Activated CD4-positive, alpha-beta memory T cell treated with anti-CD3 and anti-CD28 coated beads, Interleukin-2, amount 10 ng/mL, durations not matched to agents 7 days and 5 days (primary cell): ENCODE measurements around the gene EPHB2. TPM values are rescaled to one million over a fixed set of nuclear protein-coding genes. Genes with fewer than 3 reads are reported as not detected.

ENCODE experiments used
- CTCF ChIA-PET: fragments of 350-600 bp; sonication (Branson Sonifier 250); formaldehyde crosslinking; loops from one replicate; lab custom pipeline; 2021; ENCODE audit warnings: antibody characterized with exemption, inconsistent platforms; lab: Charles Lee
- POLR2A ChIA-PET: fragments of 350-600 bp; sonication (Branson Sonifier 250); formaldehyde crosslinking; loops from one replicate; lab custom pipeline; 2021; ENCODE audit warnings: antibody characterized with exemption; lab: Charles Lee
- DNase-seq: peaks from one replicate; pipeline ENCODE4 v3.0.0-alpha.2; 2020
- H3K27ac Mint-ChIP-seq: one replicate; pipeline ENCODE4 v1.8.0; 2021; ENCODE audit warnings: mild to moderate bottlenecking, mixed read lengths
- H3K27me3 Mint-ChIP-seq: one replicate; pipeline ENCODE4 v1.8.0; 2021; ENCODE audit warnings: mixed read lengths
- H3K36me3 Mint-ChIP-seq: one replicate; pipeline ENCODE4 v1.8.0; 2021; ENCODE audit warnings: low read depth, mixed read lengths
- H3K4me1 Mint-ChIP-seq: one replicate; pipeline ENCODE4 v1.8.0; 2021; ENCODE audit warnings: mixed read lengths
- H3K4me3 Mint-ChIP-seq: one replicate; pipeline ENCODE4 v1.8.0; 2021; ENCODE audit warnings: mild to moderate bottlenecking, mixed read lengths
- H3K9me3 Mint-ChIP-seq: one replicate; pipeline ENCODE4 v1.8.0; 2021; ENCODE audit warnings: mixed read lengths
- total RNA-seq, 2 experiments: library from RNA; stranded (reverse); gene quantifications; one replicate each; pipeline ENCODE4 v1.2.3, GENCODE V29; 2021

Gene EPHB2
- total RNA-seq, 2 experiments from 2014 or later = not detected

GRCh38 chr1:22860883-22861385 lies 150.3 kb downstream of the EPHB2 start:
- Mint-ChIP-seq H3K9me3 (no peaks in the 10 kb centered on the region), H3K36me3 (no peaks in the 10 kb centered on the region), H3K27me3 (peaks cover 1% of the 10 kb centered on the region), H3K27ac (no peak overlapping the region), H3K4me1 (no peaks in the 10 kb centered on the region), H3K4me3 (no peak overlapping the region)
- DNase-seq = no peak
- ChIA-PET CTCF (interaction anchor here (1.3 kb wide), 1 partner anchor 24 kb away, joined by 4 read pairs; no protein-coding TSS in a partner anchor), POLR2A (no interaction called here)

DNA sequence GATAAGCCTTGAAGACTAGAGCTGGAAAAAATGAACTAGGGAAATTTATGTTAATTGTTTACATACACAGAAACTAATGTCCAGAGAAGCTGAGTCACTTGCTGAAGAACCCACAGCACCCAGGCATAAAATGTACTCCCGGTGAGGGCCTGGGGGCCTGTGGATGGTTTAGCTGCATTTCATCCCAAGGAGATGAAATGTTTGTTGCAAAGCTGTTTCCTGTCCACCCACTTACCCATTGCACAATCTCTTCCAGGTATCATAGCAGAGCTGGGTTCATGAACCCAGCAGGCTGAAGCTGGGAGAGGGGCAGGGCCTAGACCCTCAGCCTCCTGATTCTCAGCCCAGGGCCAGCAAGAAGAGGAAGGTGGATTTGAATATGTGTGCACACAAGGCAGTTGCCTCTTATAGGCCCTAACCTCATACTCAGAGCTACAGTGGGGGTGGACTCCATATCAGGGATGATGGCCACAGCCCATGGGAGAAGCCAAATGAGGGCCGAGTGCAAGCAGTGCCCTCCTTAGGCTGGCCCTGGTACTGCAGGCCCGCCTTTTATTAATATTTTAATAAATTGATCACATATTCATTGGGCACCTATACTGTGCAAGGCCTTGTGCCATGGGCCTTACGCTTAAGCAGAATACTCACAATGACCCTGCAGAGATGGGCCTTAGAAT lies 151.3 kb downstream of the EPHB2 start:
- CTCF ChIA-PET = interaction anchor here (0.7 to 1.3 kb wide), 3 partner anchors 23 to 157 kb away, joined by 3 to 5 read pairs (median 4); no protein-coding TSS in a partner anchor
- Mint-ChIP-seq H3K27me3 (peaks cover 5% of the 10 kb centered on the region), H3K27ac (no peak overlapping the region), H3K4me1 (no peaks in the 10 kb centered on the region), H3K4me3 (no peak overlapping the region), H3K9me3 (no peaks in the 10 kb centered on the region), H3K36me3 (no peaks in the 10 kb centered on the region)
- POLR2A ChIA-PET = no interaction called here
- DNase-seq = no peak

DNA sequence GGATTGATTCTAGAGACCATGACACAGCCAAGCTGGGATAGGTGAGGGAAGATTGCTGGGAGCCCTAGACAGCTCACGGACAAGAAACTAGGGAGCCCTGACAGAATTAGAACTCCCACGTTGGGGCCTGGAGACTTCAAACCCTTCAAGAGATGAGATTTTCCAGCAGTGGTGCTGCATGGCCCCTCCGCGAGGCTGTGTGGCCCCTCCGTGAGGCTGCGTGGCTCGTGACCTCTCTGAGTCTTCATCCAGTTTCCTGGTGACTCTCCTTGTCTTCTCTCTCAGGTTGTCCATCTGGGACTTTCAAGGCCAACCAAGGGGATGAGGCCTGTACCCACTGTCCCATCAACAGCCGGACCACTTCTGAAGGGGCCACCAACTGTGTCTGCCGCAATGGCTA lies 152.1 kb downstream of the EPHB2 start:
- Mint-ChIP-seq H3K9me3 (no peaks in the 10 kb centered on the region), H3K36me3 (no peaks in the 10 kb centered on the region), H3K27me3 (peaks cover 8% of the 10 kb centered on the region), H3K4me1 (no peaks in the 10 kb centered on the region), H3K27ac (no peak overlapping the region), H3K4me3 (no peak overlapping the region)
- ChIA-PET POLR2A (no interaction called here), CTCF (no interaction called here)
- DNase-seq = no peak

- Mint-ChIP-seq H3K4me1 (no peaks in the 10 kb centered on the region), H3K4me3 (no peak overlapping the region), H3K36me3 (no peaks in the 10 kb centered on the region), H3K27ac (no peak overlapping the region), H3K27me3 (peaks cover 9% of the 10 kb centered on the region), H3K9me3 (no peaks in the 10 kb centered on the region)
- ChIA-PET POLR2A (no interaction called here), CTCF (no interaction called here)
- no peak for DNase-seq
Observed at GRCh38 chr1:22863766-22864165, 153.1 kb downstream of the EPHB2 start.

DNA sequence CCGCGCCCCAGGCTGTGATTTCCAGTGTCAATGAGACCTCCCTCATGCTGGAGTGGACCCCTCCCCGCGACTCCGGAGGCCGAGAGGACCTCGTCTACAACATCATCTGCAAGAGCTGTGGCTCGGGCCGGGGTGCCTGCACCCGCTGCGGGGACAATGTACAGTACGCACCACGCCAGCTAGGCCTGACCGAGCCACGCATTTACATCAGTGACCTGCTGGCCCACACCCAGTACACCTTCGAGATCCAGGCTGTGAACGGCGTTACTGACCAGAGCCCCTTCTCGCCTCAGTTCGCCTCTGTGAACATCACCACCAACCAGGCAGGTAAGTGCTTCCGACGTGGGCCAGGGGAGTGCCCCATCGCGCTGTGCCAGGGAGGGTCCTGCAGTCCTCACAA lies 154.2 kb downstream of the EPHB2 start:
- Mint-ChIP-seq H3K27me3 (peaks cover 9% of the 10 kb centered on the region), H3K36me3 (no peaks in the 10 kb centered on the region), H3K27ac (no peak overlapping the region), H3K4me1 (no peaks in the 10 kb centered on the region), H3K9me3 (no peaks in the 10 kb centered on the region), H3K4me3 (no peak overlapping the region)
- ChIA-PET CTCF (no interaction called here), POLR2A (no interaction called here)
- no peak for DNase-seq

DNA sequence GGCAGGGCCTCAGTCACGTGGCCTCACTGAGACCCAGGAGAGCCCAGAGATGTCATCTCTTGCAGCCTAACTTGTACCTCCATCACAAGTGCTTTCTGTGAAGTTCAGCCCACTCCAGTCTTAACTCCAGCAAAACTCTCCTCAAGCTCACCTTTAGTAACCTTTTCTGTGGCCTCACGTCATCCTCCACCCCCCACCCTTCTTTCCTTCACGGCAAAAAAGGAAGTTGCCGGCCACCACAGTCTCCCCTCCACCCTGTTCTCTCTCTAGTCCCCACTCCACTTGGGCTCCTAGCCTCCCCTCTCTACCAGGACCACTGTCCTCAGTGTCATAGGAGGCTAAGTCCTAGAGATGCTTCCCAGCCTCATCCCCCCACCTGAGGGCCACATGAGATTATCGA lies 155.1 kb downstream of the EPHB2 start:
- Mint-ChIP-seq H3K27ac (no peak overlapping the region), H3K4me3 (no peak overlapping the region), H3K4me1 (no peaks in the 10 kb centered on the region), H3K36me3 (no peaks in the 10 kb centered on the region), H3K9me3 (no peaks in the 10 kb centered on the region), H3K27me3 (peaks cover 9% of the 10 kb centered on the region)
- DNase-seq = no peak
- ChIA-PET CTCF (no interaction called here), POLR2A (no interaction called here)

DNA sequence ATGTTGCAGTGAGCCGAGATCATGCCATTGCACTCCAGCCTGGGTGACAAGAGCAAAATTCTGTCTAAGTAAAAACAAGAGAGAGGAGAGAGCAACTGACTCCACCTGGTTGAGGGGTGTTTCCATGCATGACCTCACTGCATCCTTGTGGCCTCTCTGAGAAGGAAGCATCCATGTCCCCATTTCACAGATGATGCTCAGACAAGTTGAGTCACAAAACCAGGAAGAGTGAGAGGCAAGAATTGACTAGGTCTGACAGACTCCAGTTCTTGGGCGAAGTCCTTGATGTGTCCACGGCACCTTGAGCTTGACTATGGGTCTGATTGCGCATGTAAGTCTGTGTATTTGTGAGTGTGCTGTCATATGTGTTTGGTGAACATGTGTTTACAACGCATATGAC lies 156.2 kb downstream of the EPHB2 start:
- no peak for DNase-seq
- no peaks in the 10 kb centered on the region for H3K9me3 Mint-ChIP-seq
- H3K4me1 Mint-ChIP-seq = no peaks in the 10 kb centered on the region
- H3K4me3 Mint-ChIP-seq = no peak overlapping the region
- no peaks in the 10 kb centered on the region for H3K36me3 Mint-ChIP-seq
- peaks cover 9% of the 10 kb centered on the region for H3K27me3 Mint-ChIP-seq
- CTCF ChIA-PET = no interaction called here
- no peak overlapping the region for H3K27ac Mint-ChIP-seq
- POLR2A ChIA-PET = no interaction called here

- CTCF ChIA-PET = no interaction called here
- Mint-ChIP-seq H3K36me3 (no peaks in the 10 kb centered on the region), H3K27ac (no peak overlapping the region), H3K4me1 (no peaks in the 10 kb centered on the region), H3K9me3 (no peaks in the 10 kb centered on the region), H3K27me3 (peaks cover 15% of the 10 kb centered on the region), H3K4me3 (no peak overlapping the region)
- POLR2A ChIA-PET = no interaction called here
- DNase-seq = no peak
Observed at GRCh38 chr1:22868331-22868730, 157.7 kb downstream of the EPHB2 start.

DNA sequence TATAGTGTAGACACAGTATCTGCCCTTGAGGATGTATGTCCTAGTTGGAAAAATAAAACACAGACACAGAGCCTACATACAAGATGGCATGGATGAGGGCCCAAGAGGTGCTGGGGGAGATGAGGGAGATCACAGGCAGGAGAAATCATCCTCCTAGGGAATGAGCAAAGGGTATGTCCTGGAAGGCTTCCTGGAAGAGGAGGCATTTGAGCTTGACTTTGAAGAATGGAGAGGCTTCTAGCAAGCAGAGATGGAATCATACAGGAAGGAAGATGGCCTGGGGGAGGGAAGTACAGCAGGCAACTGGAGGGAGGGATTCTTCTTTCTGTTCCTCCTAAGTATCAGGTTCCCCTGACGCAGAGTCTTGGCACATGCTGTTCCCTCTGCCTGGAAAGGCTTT lies 158.7 kb downstream of the EPHB2 start:
- Mint-ChIP-seq H3K4me1 (no peaks in the 10 kb centered on the region), H3K9me3 (no peaks in the 10 kb centered on the region), H3K27me3 (peaks cover 15% of the 10 kb centered on the region), H3K36me3 (no peaks in the 10 kb centered on the region), H3K27ac (no peak overlapping the region), H3K4me3 (no peak overlapping the region)
- no peak for DNase-seq
- CTCF ChIA-PET = no interaction called here
- POLR2A ChIA-PET = no interaction called here

DNA sequence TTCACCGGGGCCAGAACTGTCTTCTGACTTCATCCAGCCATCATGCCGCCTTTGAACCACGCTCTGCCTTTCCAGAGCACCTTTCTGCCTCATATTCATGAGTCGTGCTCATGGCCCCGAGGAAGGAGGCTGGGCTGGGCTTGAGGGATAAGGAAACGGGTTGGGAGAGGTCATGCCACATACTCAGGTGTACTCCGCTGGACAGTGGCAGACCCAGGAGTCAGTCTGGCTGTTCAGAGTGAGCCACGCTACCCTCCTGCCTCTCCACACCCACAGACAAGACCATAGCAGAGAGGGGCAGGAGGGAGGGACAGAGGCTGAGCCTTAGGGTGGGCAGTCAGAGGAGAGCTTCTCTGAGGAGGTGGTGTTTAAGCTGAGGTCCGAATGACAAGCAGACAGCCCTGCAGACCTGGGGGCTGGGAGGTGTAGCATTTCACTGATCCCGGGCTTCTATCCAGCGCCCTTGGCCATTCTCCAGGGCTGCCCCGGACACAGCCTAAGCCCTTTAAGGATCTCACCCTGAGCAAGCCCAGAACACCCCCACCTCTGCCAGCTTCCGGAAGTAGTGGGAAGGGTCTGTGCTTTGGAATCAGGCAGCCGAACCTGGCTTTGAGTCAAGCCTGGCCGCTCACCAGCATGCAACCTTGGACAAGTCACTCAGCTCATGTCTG lies 159.7 kb downstream of the EPHB2 start:
- DNase-seq = no peak
- POLR2A ChIA-PET = no interaction called here
- CTCF ChIA-PET = no interaction called here
- H3K36me3 Mint-ChIP-seq = no peaks in the 10 kb centered on the region
- H3K27ac Mint-ChIP-seq = no peak overlapping the region
- H3K9me3 Mint-ChIP-seq = no peaks in the 10 kb centered on the region
- H3K4me1 Mint-ChIP-seq = no peaks in the 10 kb centered on the region
- no peak overlapping the region for H3K4me3 Mint-ChIP-seq
- peaks cover 15% of the 10 kb centered on the region for H3K27me3 Mint-ChIP-seq

- Mint-ChIP-seq H3K9me3 (no peaks in the 10 kb centered on the region), H3K36me3 (no peaks in the 10 kb centered on the region), H3K27me3 (peaks cover 6% of the 10 kb centered on the region), H3K4me1 (no peaks in the 10 kb centered on the region), H3K4me3 (no peak overlapping the region), H3K27ac (no peak overlapping the region)
- CTCF ChIA-PET = no interaction called here
- POLR2A ChIA-PET = no interaction called here
- DNase-seq = no peak
Observed at GRCh38 chr1:22872981-22873664, 162.5 kb downstream of the EPHB2 start.

DNA sequence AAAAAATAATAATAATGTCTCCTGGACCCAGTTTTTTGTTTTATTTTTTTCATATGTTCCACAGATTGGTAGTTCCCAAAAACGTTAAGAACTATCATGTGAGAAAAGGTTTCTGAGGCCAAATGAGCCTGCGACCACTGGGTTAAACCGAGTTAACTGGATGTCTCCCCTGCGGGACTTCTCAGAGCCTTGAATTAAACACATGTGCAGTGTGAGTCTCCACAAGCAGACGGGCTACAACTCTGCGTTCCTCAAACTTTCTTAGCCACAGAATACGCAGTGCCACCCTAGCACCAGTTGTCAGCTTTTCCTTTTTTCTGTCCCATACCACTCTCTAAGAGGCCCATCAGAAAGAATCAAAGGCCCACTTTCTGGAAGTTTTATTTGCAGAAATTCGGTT lies 164.1 kb downstream of the EPHB2 start:
- Mint-ChIP-seq H3K27ac (no peak overlapping the region), H3K4me1 (no peaks in the 10 kb centered on the region), H3K4me3 (no peak overlapping the region), H3K9me3 (no peaks in the 10 kb centered on the region), H3K27me3 (peaks cover 6% of the 10 kb centered on the region), H3K36me3 (no peaks in the 10 kb centered on the region)
- CTCF ChIA-PET = no interaction called here
- no peak for DNase-seq
- POLR2A ChIA-PET = no interaction called here

- H3K36me3 Mint-ChIP-seq = no peaks in the 10 kb centered on the region
- CTCF ChIA-PET = no interaction called here
- no peak overlapping the region for H3K4me3 Mint-ChIP-seq
- H3K27me3 Mint-ChIP-seq = peaks cover 6% of the 10 kb centered on the region
- H3K9me3 Mint-ChIP-seq = no peaks in the 10 kb centered on the region
- no peak overlapping the region for H3K27ac Mint-ChIP-seq
- POLR2A ChIA-PET = no interaction called here
- H3K4me1 Mint-ChIP-seq = no peaks in the 10 kb centered on the region
- DNase-seq = no peak
Observed at GRCh38 chr1:22875241-22875640, 164.6 kb downstream of the EPHB2 start.
